Endothelial cell of umbilical vein (primary cell): ENCODE results near the gene SH3BGRL3. TPM values are rescaled to one million over a fixed set of nuclear protein-coding genes. Genes with fewer than 3 reads are reported as not detected.

Experiments
- BruUV-seq: library from RNA; stranded (reverse); fragments of 400-500 nt; replicated peaks from 2 replicates; lab custom pipeline; 2021; lab: Mats Ljungman, UMichigan
- CTCF ChIA-PET: fragments of 300-600, 350-600 bp; sonication (Branson Sonifier 250); formaldehyde crosslinking; loops from one replicate; lab custom pipeline; 2021; ENCODE audit warnings: antibody characterized with exemption, inconsistent platforms; lab: Charles Lee
- POLR2A ChIA-PET: fragments of 300-600, 350-600 bp; sonication (Branson Sonifier 250); formaldehyde crosslinking; loops from one replicate; lab custom pipeline; 2021; ENCODE audit warnings: antibody characterized with exemption, inconsistent platforms; lab: Charles Lee
- DNase-seq: peaks from one replicate; pipeline ENCODE4 v3.0.0-alpha.2; 2011; ENCODE audit warnings: low read depth, low spot score
- FAIRE-seq: peaks from 2 replicates; lab custom pipeline; 2011; peaks lifted over from hg19 to GRCh38; lab: Jason Lieb, UNC
- H2AFZ ChIP-seq: 2 replicates; pipeline ENCODE4 v1.6.0; 2012; ENCODE audit warnings: low read depth, low read length, control low read depth, inconsistent platforms
- H3K27ac ChIP-seq: 2 replicates; pipeline ENCODE4 v1.5.1; 2011; ENCODE audit warnings: low read depth, mild to moderate bottlenecking, control low read depth, low read length, moderate library complexity; ENCODE audit not compliant: insufficient read depth
- H3K27me3 ChIP-seq, 2 experiments: 2 replicates each; pipeline versions ENCODE4 v1.6.0 to v1.6.1; 2011; ENCODE audit warnings: low read length in 2 of 2, mixed read lengths in 1 of 2; ENCODE audit not compliant: control insufficient read depth in 2 of 2, insufficient read depth in 2 of 2
- H3K36me3 ChIP-seq, 2 experiments: 2 replicates in 1 of 2; 3 replicates in 1 of 2; pipeline ENCODE4 v1.5.1; 2011; ENCODE audit warnings: low read length in 2 of 2, mild to moderate bottlenecking in 1 of 2, moderate library complexity in 1 of 2; ENCODE audit not compliant: control insufficient read depth in 2 of 2, insufficient read depth in 2 of 2; ENCODE audit errors: extremely low read depth in 1 of 2
- H3K4me1 ChIP-seq: 3 replicates; pipeline ENCODE4 v1.5.1; 2011; ENCODE audit warnings: mild to moderate bottlenecking, low read length; ENCODE audit not compliant: control insufficient read depth, insufficient read depth; ENCODE audit errors: extremely low read depth
- H3K4me2 ChIP-seq: 2 replicates; pipeline ENCODE4 v1.6.1; 2011; ENCODE audit warnings: low read length, control low read depth, mixed read lengths; ENCODE audit not compliant: insufficient read depth
- H3K4me3 ChIP-seq, 3 experiments: fragments of 200-600 bp in 1 of 3; sonication (generic), shearing (Covaris generic) in 1 of 3; replicated peaks in 1 of 3; 2 replicates each; pipeline ENCODE4 v1.5.1; 2011 to 2016; ENCODE audit warnings: control low read depth in 3 of 3, low read length in 3 of 3, mild to moderate bottlenecking in 2 of 3, inconsistent platforms in 1 of 3, low read depth in 1 of 3, moderate library complexity in 1 of 3; ENCODE audit not compliant: insufficient read depth in 1 of 3
- H3K79me2 ChIP-seq: 2 replicates; pipeline ENCODE4 v1.6.0; 2012; ENCODE audit warnings: low read length, inconsistent platforms; ENCODE audit not compliant: control insufficient read depth, insufficient read depth
- H3K9ac ChIP-seq: replicated peaks from 2 replicates; pipeline ENCODE3; 2011; ENCODE audit warnings: low read length, control low read depth; ENCODE audit not compliant: insufficient read depth; ENCODE audit errors: extremely low read depth
- H3K9me1 ChIP-seq: replicated peaks from 3 replicates; pipeline ENCODE4 v1.6.0; 2011; ENCODE audit warnings: mild to moderate bottlenecking, low read length; ENCODE audit not compliant: control insufficient read depth, insufficient read depth; ENCODE audit errors: extremely low read depth
- H3K9me3 ChIP-seq: replicated peaks from 2 replicates; pipeline ENCODE4 v1.5.1; 2012; ENCODE audit warnings: low read length, inconsistent platforms; ENCODE audit not compliant: control insufficient read depth, insufficient read depth
- H4K20me1 ChIP-seq: replicated peaks from 2 replicates; pipeline ENCODE3; 2011; ENCODE audit warnings: mild to moderate bottlenecking, low read length; ENCODE audit not compliant: control insufficient read depth, insufficient read depth; ENCODE audit errors: extremely low read depth
- CTCF ChIP-seq, 2 donors: IDR thresholded peaks; 1 replicate in 1 of 2; 2 replicates in 1 of 2; pipeline ENCODE4 v1.5.1; 2011; ENCODE audit warnings: low read length in 2 of 2, mild to moderate bottlenecking in 2 of 2, moderate library complexity in 2 of 2, control low read depth in 1 of 2, inconsistent platforms in 1 of 2, low read depth in 1 of 2; ENCODE audit not compliant: insufficient read depth in 1 of 2; ENCODE audit errors: extremely low read depth in 1 of 2
- EZH2 ChIP-seq: IDR thresholded peaks from 2 replicates; pipeline ENCODE4 v1.6.1; 2012; ENCODE audit warnings: borderline replicate concordance, low read depth, mild to moderate bottlenecking, moderate library complexity, low read length, inconsistent platforms; ENCODE audit not compliant: severe bottlenecking
- FOS ChIP-seq: IDR thresholded peaks from 2 replicates; pipeline ENCODE4 v1.6.1; 2011; ENCODE audit warnings: mild to moderate bottlenecking, low read length, moderate library complexity, borderline replicate concordance; ENCODE audit not compliant: insufficient read depth
- GATA2 ChIP-seq: IDR thresholded peaks from 2 replicates; pipeline ENCODE4 v1.7.0; 2011; ENCODE audit warnings: low read depth, mild to moderate bottlenecking, moderate library complexity, mixed read lengths, low read length; ENCODE audit not compliant: insufficient read length, insufficient read depth
- JUN ChIP-seq: IDR thresholded peaks from 2 replicates; pipeline ENCODE4 v1.6.1; 2011; ENCODE audit warnings: borderline replicate concordance, low read depth; ENCODE audit not compliant: insufficient read length, insufficient read depth
- MAX ChIP-seq: IDR thresholded peaks from 2 replicates; pipeline ENCODE4 v1.6.1; 2011; ENCODE audit not compliant: insufficient read depth, insufficient read length
- MYC ChIP-seq: IDR thresholded peaks from one replicate; pipeline ENCODE4 v1.6.1; 2011; ENCODE audit warnings: mild to moderate bottlenecking, low read depth, low read length
- POLR2A ChIP-seq: IDR thresholded peaks from 2 replicates; pipeline ENCODE4 v1.6.1; 2012; ENCODE audit warnings: low read depth, mild to moderate bottlenecking, control low read depth, low read length
- POLR2AphosphoS5 ChIP-seq: IDR thresholded peaks from 2 replicates; pipeline ENCODE4 v1.6.1; 2012; ENCODE audit warnings: low read depth, mild to moderate bottlenecking, control low read depth, low read length, moderate library complexity; ENCODE audit not compliant: insufficient read depth
- dilution Hi-C: fragments of 300-500 bp; cut with MboI; formaldehyde crosslinking; loops from one replicate; pipeline ENCODE4 v1.15.0; 2019; ENCODE audit warnings: low sequenced_read_pairs; ENCODE audit not compliant: extremely low pct_ligation_motif_present
- intact Hi-C: fragments of 100-400 bp; cut with micrococcal nuclease; formaldehyde crosslinking; loops from one replicate; pipeline ENCODE4 v1.10.0; 2022
- polyA plus RNA-seq, 4 experiments: library from polyadenylated mRNA; depleted of rRNA in 3 of 4; stranded (reverse) in 3 of 4; unstranded in 1 of 4; fragments of >200 nt; gene quantifications; 2 replicates each; pipeline versions ENCODE4 v1.2.1 to v1.2.3, GENCODE V29; 2011 to 2012; ENCODE audit warnings: missing spikeins in 1 of 4
- total RNA-seq: library from RNA; stranded (reverse); gene quantifications from 2 replicates; pipeline ENCODE4 v1.2.3, GENCODE V29; 2021

SH3BGRL3 gene
- total and polyA plus RNA-seq, 2 donors (not counting 3 experiments of a cell fraction or from before 2014, with no cell fraction given) = 233 to 344 TPM

GRCh38 chr1:26259578-26259977 lies 20.3 kb upstream of the SH3BGRL3 start:
- ChIA-PET POLR2A (no interaction called here), CTCF (interaction anchor here (1.3 kb wide), 2 partner anchors 16 to 26 kb away, joined by 3 read pairs; partner anchors contain the start of gene CEP85)
- Histone ChIP-seq H3K9me1 (no peaks in the 10 kb centered on the region), H3K4me2 (no peak overlapping the region), H3K4me3 (no peak overlapping the region), H3K27me3 (no peaks in the 10 kb centered on the region), H3K79me2 (no peaks in the 10 kb centered on the region), H3K36me3 (peaks cover 11% of the 10 kb centered on the region in 2 experiments), H3K9ac (no peak overlapping the region), H3K27ac (no peak overlapping the region), H3K4me1 (no peaks in the 10 kb centered on the region), H4K20me1 (no peaks in the 10 kb centered on the region), H2AFZ (no peak overlapping the region), H3K9me3 (no peaks in the 10 kb centered on the region)
- no peak for TF ChIP-seq GATA2
- dilution Hi-C loops (no loop called here), intact Hi-C loops (no loop called here)
- DNase-seq (no peak), FAIRE-seq (no peak)
- no TSS peak for BruUV-seq

GRCh38 chr1:26263212-26263611 lies 16.7 kb upstream of the SH3BGRL3 start:
- H3K27me3 ChIP-seq = no peaks in the 10 kb centered on the region
- H3K9ac ChIP-seq = no peak overlapping the region
- ChIA-PET CTCF (interaction anchor here (0.9 to 4.3 kb wide), 3 partner anchors 13 to 154 kb away, joined by 3 to 17 read pairs (median 6); no protein-coding TSS in a partner anchor), POLR2A (no interaction called here)
- DNase-seq (no peak), FAIRE-seq (no peak)
- no peaks in the 10 kb centered on the region for H3K9me1 ChIP-seq
- H3K4me1 ChIP-seq = no peaks in the 10 kb centered on the region
- no peaks in the 10 kb centered on the region for H4K20me1 ChIP-seq
- H3K4me3 ChIP-seq = no peak overlapping the region
- H3K9me3 ChIP-seq = no peaks in the 10 kb centered on the region
- no peak overlapping the region for H2AFZ ChIP-seq
- no peak for TF ChIP-seq MAX
- no peak for TF ChIP-seq POLR2A
- TF ChIP-seq FOS = no peak
- no peak for TF ChIP-seq JUN
- no peak for TF ChIP-seq POLR2AphosphoS5
- TF ChIP-seq EZH2 = no peak
- no peak for TF ChIP-seq MYC
- TF ChIP-seq CTCF (IDR thresholded peaks at IDR 0.05; ENCODE audit: extremely low read depth in 1 of 2, insufficient read depth in 1 of 2, low read depth in 1 of 2, low read length in 2 of 2) = no peak
- no peak for TF ChIP-seq GATA2
- H3K36me3 ChIP-seq = peaks cover 5 to 8% of the 10 kb centered on the region in 2 experiments
- no peak overlapping the region for H3K27ac ChIP-seq
- no TSS peak for BruUV-seq
- no peaks in the 10 kb centered on the region for H3K79me2 ChIP-seq
- dilution Hi-C loops (no loop called here), intact Hi-C loops (no loop called here)
- no peak overlapping the region for H3K4me2 ChIP-seq
